CD4-positive, alpha-beta T cell treated with Interleukin-6 at 100 ng/mL for 8 hours (primary cell): ENCODE data around the gene TNFRSF9.
A peak's percentile ranks its signal among the peaks of the same experiment; 100 is the strongest.
"Not testable (repeated sequence)": the region's sequence is repeated elsewhere in the genome, so short reads cannot be mapped to it uniquely, and the experiment has no call there.

Experiments used
- DNase-seq: peaks from one replicate; pipeline ENCODE4 v3.0.0-alpha.2; 2020; ENCODE audit warnings: mixed read lengths, low spot score

The TNFRSF9 gene

GRCh38 chr1:7940745-7941436 is at the start of gene TNFRSF9:
TNFRSF9 (minus strand) TSS chr1:7940839; CDS start chr1:7939994, 845 bp downstream.
- peak; percentile 33 for DNase-seq

- DNase-seq: no peak
Observed at GRCh38 chr1:7989762-7990428, 49.3 kb upstream of the TNFRSF9 start.

- no peak for DNase-seq
Observed at GRCh38 chr1:7988576-7988975, 47.9 kb upstream of the TNFRSF9 start.

- no peak for DNase-seq
Observed at GRCh38 chr1:7987528-7987927, 46.9 kb upstream of the TNFRSF9 start.

- no peak for DNase-seq
Observed at GRCh38 chr1:7985851-7986612, 45.4 kb upstream of the TNFRSF9 start.

GRCh38 chr1:7984811-7985210 is 44.2 kb upstream of the TNFRSF9 start:
- DNase-seq: no peak

- DNase-seq: no peak
Observed at GRCh38 chr1:7983086-7983778, 42.6 kb upstream of the TNFRSF9 start.

GRCh38 chr1:7980984-7981383 is 40.3 kb upstream of the TNFRSF9 start:
- no peak for DNase-seq

GRCh38 chr1:7975212-7975865 is 34.7 kb upstream of the TNFRSF9 start:
- no peak for DNase-seq

- no peak for DNase-seq
Observed at GRCh38 chr1:7973086-7973485, 32.4 kb upstream of the TNFRSF9 start.

- no peak for DNase-seq
Observed at GRCh38 chr1:7972285-7972684, 31.6 kb upstream of the TNFRSF9 start.

GRCh38 chr1:7971024-7971423 is 30.4 kb upstream of the TNFRSF9 start:
- DNase-seq: no peak

- DNase-seq: no peak
Observed at GRCh38 chr1:7970246-7970645, 29.6 kb upstream of the TNFRSF9 start.

GRCh38 chr1:7967651-7968050 is 27.0 kb upstream of the TNFRSF9 start:
- DNase-seq: no peak

GRCh38 chr1:7967196-7967595 is 26.6 kb upstream of the TNFRSF9 start:
- DNase-seq: no peak

GRCh38 chr1:7964476-7964875 is 23.8 kb upstream of the TNFRSF9 start:
- DNase-seq: no peak

- DNase-seq: not testable (repeated sequence)
Observed at GRCh38 chr1:7963841-7964240, 23.2 kb upstream of the TNFRSF9 start.

- not testable (repeated sequence) for DNase-seq
Observed at GRCh38 chr1:7963378-7963730, 22.7 kb upstream of the TNFRSF9 start.

- DNase-seq: no peak
Observed at GRCh38 chr1:7962636-7963377, 22.2 kb upstream of the TNFRSF9 start.

- DNase-seq: peak; percentile 7
Observed at GRCh38 chr1:7962014-7962335, 21.3 kb upstream of the TNFRSF9 start.
